Inferior parietal cortex (tissue), 1 donor: ENCODE measurements around the gene BOC.
"Not testable (repeated sequence)": the region's sequence is repeated elsewhere in the genome, so short reads cannot be mapped to it uniquely, and the experiment has no call there.

Experiments
- DNase-seq: peaks from one replicate; pipeline ENCODE4 v3.0.0-alpha.2; 2016; ENCODE audit errors: extremely low spot score

Gene BOC

GRCh38 chr3:113211330-113212149 lies at the start of gene BOC:
Gene BOC, plus strand, starts transcription at chr3:113211557. Its CDS starts 38,246 bp downstream, at chr3:113249803.
- DNase-seq: no peak

DNA sequence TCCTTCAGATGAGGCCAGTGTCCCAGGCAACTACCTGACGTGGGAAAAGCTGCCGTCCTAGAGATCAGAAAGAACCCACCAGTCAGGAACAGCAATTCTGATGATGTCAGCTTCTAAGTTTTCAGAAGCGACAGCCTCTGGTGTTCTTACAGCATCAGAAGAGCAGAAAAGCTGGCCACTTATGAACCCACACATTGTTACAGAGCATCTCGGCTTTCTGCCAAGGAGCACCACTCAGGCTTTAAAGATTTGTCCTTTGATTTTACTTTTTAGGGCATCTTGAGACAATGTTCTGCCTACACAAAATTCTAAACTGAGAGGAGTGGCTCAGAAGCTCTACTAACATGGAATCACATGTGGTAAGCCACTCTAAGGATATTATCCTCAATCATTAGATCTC lies 49.7 kb upstream of the BOC start:
- no peak for DNase-seq

DNA sequence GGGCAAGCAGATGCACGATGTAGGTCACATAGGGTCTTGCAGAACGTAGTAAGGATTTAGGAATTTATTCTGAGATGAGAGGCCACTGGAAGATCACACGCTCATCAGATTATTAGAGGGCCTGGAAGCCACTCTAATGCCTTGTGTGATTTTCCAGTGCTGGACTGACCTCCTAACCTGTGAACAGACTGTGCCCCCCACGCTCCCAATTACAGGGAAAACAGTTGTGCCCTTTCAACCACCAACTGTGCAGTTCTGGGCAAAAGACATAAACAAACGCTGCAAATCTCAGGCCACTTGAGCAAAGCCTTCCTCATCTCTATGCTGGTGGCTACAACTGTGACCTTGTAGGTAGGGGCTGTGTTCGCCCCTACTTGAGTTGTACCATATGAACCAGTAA lies 48.2 kb upstream of the BOC start:
- DNase-seq: no peak

GRCh38 chr3:113165841-113166240 lies 45.5 kb upstream of the BOC start:
- DNase-seq: no peak

DNA sequence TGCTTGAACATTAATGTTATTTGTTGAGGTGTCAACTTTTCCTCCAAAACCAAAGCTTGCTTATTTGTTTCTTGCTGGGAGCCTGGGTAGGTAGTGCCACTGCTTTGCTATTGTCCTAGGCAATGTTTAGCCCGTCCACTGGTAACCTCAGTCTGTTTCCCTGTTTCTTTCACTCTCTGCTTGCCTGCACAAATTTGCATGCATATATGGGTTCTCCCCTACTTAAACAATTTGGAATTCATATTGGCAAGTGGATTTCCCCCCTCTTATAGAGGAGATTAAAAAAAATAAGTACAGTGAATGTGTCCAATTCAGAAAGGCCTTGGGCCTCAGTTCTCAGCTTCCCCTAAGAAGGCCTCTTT lies 45.0 kb upstream of the BOC start:
- DNase-seq: no peak

GRCh38 chr3:113166719-113167492 lies 44.5 kb upstream of the BOC start:
- DNase-seq: peak; percentile 4

GRCh38 chr3:113167825-113168801 lies 43.2 kb upstream of the BOC start:
- no peak for DNase-seq

DNA sequence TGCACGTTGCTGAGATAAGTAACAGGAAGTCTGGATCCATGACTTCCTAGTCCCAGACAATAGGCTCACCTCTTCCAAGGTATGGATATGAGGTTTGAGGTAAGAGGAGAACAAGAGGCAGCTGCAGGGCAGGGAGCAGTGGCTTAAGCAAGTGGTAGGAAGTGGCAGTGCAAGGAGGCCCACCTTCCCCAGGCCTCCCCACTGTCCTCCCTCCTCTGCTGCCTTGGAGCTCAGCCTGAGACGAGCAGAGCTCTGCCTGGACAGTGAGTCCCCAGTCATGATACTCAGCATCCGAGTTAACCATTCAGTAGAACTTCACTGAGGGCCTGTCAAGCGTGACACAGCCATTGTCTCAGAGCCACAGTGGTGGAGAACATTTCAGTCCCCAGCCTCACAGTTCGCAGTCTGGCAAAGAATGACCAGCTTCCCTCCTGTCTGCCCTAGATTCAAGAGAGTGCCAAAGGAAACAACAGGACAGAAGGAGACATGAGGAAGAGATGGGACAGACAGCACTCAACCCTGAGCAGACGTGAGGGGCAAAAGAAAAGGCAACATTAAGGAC lies 41.4 kb upstream of the BOC start:
- no peak for DNase-seq

DNA sequence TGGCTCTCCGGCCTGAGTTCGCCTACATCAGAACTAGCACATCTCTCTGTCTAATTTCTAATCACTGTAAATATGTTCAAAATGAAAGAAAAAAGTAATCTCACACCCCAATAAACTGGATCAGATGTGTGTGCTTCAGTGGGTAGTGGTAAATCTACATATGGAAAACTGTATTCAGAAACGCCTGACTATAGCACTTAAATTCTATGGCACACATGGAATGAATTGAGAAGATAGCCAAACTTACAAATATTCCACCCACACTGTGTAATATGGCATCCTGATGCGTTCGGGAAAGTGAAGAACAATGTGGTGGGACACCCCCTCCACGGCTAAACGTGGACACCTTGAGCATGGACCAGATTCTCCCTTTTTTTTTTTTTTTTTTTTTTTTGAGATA lies 40.6 kb upstream of the BOC start:
- DNase-seq: no peak

GRCh38 chr3:113171675-113172300 lies 39.6 kb upstream of the BOC start:
- not testable (repeated sequence) for DNase-seq

DNA sequence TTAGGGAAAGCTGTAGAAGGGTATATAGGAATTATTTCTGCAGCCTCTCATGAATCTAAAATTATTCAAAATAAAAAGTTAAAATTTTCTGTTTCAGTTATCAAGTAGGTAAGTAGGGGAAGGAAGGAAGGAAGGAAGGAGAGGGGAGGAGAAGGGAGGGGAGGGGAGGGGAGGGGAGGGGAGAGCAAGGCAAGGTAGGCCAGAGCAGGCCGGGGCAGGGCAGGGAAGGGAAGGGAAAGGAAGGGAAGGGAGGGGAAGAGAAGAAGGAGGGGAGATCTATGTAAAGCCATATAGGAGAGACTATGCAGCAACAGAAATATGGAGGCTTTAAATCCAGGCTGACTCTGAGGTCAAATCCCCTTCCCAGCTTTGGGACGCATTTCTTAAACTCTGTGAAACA lies 38.3 kb upstream of the BOC start:
- DNase-seq: no peak

- DNase-seq: no peak
Observed at GRCh38 chr3:113174304-113174703, 37.1 kb upstream of the BOC start.

- DNase-seq: no peak
Observed at GRCh38 chr3:113174801-113175485, 36.4 kb upstream of the BOC start.

DNA sequence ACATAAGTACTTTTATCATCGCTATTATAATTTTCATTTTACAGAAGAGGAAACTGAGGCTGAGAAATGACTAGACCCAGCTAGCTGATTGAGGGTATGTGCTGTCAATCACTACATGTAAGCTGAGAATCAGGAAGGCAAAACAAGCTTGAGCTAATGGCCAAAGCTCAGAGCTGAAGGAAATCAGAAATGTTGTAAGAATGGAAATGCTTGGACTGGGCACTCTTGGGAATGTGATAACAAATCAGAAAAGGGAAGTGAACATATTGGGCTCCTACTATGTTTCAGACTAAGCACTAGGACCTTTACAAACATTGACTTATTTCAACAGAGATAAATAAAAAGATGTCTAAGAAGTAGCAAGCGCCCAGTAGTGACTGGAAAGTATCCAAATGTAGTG lies 33.8 kb upstream of the BOC start:
- DNase-seq: no peak

DNA sequence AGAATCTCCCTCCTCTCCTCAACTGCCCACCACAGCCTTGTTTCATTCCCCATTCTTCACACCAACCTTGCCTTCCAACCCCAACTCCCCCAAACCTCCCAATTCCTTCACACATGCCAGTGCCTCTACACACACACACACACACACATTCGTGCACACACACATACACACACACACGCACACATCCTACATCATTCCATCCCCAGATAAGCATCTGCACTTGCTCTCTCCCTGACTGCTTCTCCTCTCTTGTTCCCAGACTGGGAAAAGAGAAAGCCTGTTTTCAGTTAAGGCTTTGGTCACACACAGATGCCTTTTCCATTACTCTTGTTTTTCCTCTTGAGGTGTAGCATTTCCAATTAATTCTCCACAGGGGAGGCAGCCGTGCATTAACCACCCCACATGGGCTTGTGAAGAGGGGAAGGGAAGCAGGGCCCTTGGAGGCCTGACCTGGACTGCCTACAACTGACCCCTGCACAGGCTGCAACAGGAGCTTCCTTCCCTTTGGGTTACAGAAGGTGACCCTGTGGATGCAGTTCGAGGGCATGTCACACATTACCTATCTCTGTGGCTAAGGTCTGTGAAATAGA lies 32.0 kb upstream of the BOC start:
- no peak for DNase-seq

GRCh38 chr3:113183748-113184661 lies 27.4 kb upstream of the BOC start:
- no peak for DNase-seq

DNA sequence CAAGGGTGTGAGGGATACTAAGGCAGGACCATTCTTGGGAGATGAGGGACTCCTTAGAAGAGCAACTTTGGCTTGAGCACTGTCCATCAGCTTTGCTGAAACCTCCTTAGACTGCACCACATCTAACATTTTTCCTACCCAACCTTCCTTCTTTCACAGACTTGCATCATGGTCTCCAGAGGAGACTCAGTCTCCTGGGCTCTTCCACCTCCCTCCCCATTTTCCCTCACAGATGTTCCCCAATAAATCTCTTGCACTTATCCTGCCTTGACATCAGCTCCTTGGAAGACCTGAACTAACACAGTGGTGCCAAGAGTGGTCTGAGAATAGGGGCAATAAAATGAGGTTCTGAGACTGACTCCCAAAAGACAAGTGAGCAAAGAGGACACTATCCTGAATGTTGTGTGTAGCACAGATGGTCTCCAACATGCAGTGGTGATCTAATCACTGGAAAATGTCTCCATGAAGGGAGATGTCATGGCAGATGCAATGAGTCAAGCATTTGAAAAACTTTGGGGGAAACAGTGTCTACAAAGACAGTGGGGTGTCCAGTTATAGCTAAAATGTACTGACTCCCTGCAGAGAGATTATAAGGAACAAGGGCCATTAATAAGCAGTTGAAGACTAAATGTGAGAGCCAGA lies 26.0 kb upstream of the BOC start:
- no peak for DNase-seq

GRCh38 chr3:113186566-113186965 lies 24.8 kb upstream of the BOC start:
- DNase-seq: no peak

GRCh38 chr3:113193288-113193687 lies 18.1 kb upstream of the BOC start:
- DNase-seq: no peak
